ENCODE measurements around the gene GRIP2.

Gene GRIP2

GRCh38 chr3:14463330-14464140 is 76.6 kb downstream of the GRIP2 start:
- no peak for DNase-seq

GRCh38 chr3:14462738-14463137 is 77.4 kb downstream of the GRIP2 start:
- DNase-seq = no peak

GRCh38 chr3:14461748-14462324 is 78.3 kb downstream of the GRIP2 start:
- peak; percentile 14 for DNase-seq

GRCh38 chr3:14461006-14461747 is 79.0 kb downstream of the GRIP2 start:
- no peak for DNase-seq

GRCh38 chr3:14460342-14461005 is 79.7 kb downstream of the GRIP2 start:
- peak; percentile 89 for DNase-seq

GRCh38 chr3:14459787-14460186 is 80.4 kb downstream of the GRIP2 start:
- DNase-seq = no peak

GRCh38 chr3:14459384-14459783 is 80.8 kb downstream of the GRIP2 start:
- no peak for DNase-seq

- no peak for DNase-seq
Observed at GRCh38 chr3:14458434-14459275, 81.5 kb downstream of the GRIP2 start.

- DNase-seq = no peak
Observed at GRCh38 chr3:14457999-14458398, 82.1 kb downstream of the GRIP2 start.

- DNase-seq = no peak
Observed at GRCh38 chr3:14457481-14457880, 82.7 kb downstream of the GRIP2 start.

- no peak for DNase-seq
Observed at GRCh38 chr3:14456794-14457193, 83.3 kb downstream of the GRIP2 start.

- DNase-seq = peak; percentile 97
Observed at GRCh38 chr3:14455571-14456317, 84.4 kb downstream of the GRIP2 start.

GRCh38 chr3:14454639-14455310 is 85.4 kb downstream of the GRIP2 start:
- DNase-seq = no peak

GRCh38 chr3:14453876-14454638 is 86.1 kb downstream of the GRIP2 start:
- DNase-seq = peak; percentile 56

GRCh38 chr3:14452740-14453710 is 87.1 kb downstream of the GRIP2 start:
- peak; percentile 97 for DNase-seq

GRCh38 chr3:14451844-14452739 is 88.0 kb downstream of the GRIP2 start:
- DNase-seq = peak; percentile 81

- no peak for DNase-seq
Observed at GRCh38 chr3:14450922-14451606, 89.1 kb downstream of the GRIP2 start.

All from NCI-H2029 (cell line).